Measurements from ENCODE around the gene CAMK2D.

Gene CAMK2D

GRCh38 chr4:113565702-113566012 lies 195.9 kb downstream of the CAMK2D start:
- DNase-seq (ENCODE audit: low read depth), result no peak

GRCh38 chr4:113564493-113564892 lies 197.0 kb downstream of the CAMK2D start:
- no peak for DNase-seq (ENCODE audit: low read depth)

- no peak for DNase-seq (ENCODE audit: low read depth)
Measured at GRCh38 chr4:113563691-113564378, 197.7 kb downstream of the CAMK2D start.

- DNase-seq (ENCODE audit: low read depth), result no peak
Measured at GRCh38 chr4:113561758-113562157, 199.8 kb downstream of the CAMK2D start.

GRCh38 chr4:113561092-113561491 lies 200.4 kb downstream of the CAMK2D start:
- DNase-seq (ENCODE audit: low read depth), result no peak

GRCh38 chr4:113560579-113560978 lies 201.0 kb downstream of the CAMK2D start:
- no peak for DNase-seq (ENCODE audit: low read depth)

GRCh38 chr4:113559947-113560346 lies 201.6 kb downstream of the CAMK2D start:
- no peak for DNase-seq (ENCODE audit: low read depth)

- no peak for DNase-seq (ENCODE audit: low read depth)
Measured at GRCh38 chr4:113556382-113557134, 205.0 kb downstream of the CAMK2D start.

GRCh38 chr4:113555868-113556267 lies 205.7 kb downstream of the CAMK2D start:
- no peak for DNase-seq (ENCODE audit: low read depth)

GRCh38 chr4:113553082-113553481 lies 208.5 kb downstream of the CAMK2D start:
- DNase-seq (ENCODE audit: low read depth), result no peak

- DNase-seq (ENCODE audit: low read depth), result no peak
Measured at GRCh38 chr4:113550510-113550909, 211.0 kb downstream of the CAMK2D start.

- DNase-seq (ENCODE audit: low read depth), result no peak
Measured at GRCh38 chr4:113548303-113548702, 213.2 kb downstream of the CAMK2D start.

GRCh38 chr4:113547487-113548042 lies 214.0 kb downstream of the CAMK2D start:
- DNase-seq (ENCODE audit: low read depth), result peak; percentile 45

- no peak for DNase-seq (ENCODE audit: low read depth)
Measured at GRCh38 chr4:113541933-113542332, 219.6 kb downstream of the CAMK2D start.

- DNase-seq (ENCODE audit: low read depth), result no peak
Measured at GRCh38 chr4:113540859-113541258, 220.7 kb downstream of the CAMK2D start.

GRCh38 chr4:113539408-113539807 lies 222.1 kb downstream of the CAMK2D start:
- no peak for DNase-seq (ENCODE audit: low read depth)

GRCh38 chr4:113537628-113538027 lies 223.9 kb downstream of the CAMK2D start:
- no peak for DNase-seq (ENCODE audit: low read depth)

- DNase-seq (ENCODE audit: low read depth), result no peak
Measured at GRCh38 chr4:113537203-113537602, 224.3 kb downstream of the CAMK2D start.

GRCh38 chr4:113534711-113535110 lies 226.8 kb downstream of the CAMK2D start:
- DNase-seq (ENCODE audit: low read depth), result no peak

- no peak for DNase-seq (ENCODE audit: low read depth)
Measured at GRCh38 chr4:113531572-113531971, 230.0 kb downstream of the CAMK2D start.

GRCh38 chr4:113528395-113528794 lies 233.1 kb downstream of the CAMK2D start:
- DNase-seq (ENCODE audit: low read depth), result no peak

GRCh38 chr4:113525521-113525920 lies 236.0 kb downstream of the CAMK2D start:
- DNase-seq (ENCODE audit: low read depth), result no peak

- DNase-seq (ENCODE audit: low read depth), result no peak
Measured at GRCh38 chr4:113524505-113525186, 236.9 kb downstream of the CAMK2D start.

Data from CMK (cell line).